GDM1 (cell line): ENCODE data around the gene PCK1.

Experiments used
- DNase-seq: peaks from one replicate; lab custom pipeline; 2025; lab: John Stamatoyannopoulos, UW

PCK1 gene

GRCh38 chr20:57577679-57578475 is 17.0 kb downstream of the PCK1 start:
- no peak for DNase-seq

DNA sequence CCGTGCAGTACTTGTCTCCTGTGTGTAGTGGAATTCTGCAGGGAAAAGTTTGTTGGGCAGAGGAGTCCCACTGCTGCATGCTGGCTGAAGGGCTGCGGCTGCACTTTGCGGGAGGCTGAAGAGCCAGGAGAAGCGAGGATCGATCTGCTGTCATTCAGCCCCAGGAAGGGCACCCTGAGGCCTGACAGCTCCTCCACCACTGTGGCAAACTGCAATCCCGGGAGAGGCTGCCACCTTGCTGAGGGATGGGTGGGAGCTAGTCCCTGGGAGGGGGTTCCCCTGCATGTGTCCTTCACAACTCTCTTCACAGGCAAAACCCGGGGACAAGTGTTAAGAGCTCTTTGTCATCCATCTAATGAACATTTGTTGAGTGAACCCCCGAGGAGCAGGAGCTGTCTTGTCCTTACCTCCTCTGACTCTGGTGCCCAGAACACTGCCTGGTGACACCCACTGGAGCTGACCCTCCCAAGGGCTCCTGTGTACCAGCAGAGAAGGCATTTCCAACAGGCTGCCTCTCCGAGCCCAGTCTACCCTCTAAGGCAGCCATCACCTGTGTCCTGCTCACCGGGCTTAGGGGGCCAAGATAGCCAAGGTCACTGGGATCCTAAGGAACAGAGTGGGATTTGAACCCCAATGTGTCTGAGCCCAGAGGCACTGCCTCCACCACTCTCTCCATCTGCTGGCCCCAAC is 17.7 kb downstream of the PCK1 start:
- no peak for DNase-seq

DNA sequence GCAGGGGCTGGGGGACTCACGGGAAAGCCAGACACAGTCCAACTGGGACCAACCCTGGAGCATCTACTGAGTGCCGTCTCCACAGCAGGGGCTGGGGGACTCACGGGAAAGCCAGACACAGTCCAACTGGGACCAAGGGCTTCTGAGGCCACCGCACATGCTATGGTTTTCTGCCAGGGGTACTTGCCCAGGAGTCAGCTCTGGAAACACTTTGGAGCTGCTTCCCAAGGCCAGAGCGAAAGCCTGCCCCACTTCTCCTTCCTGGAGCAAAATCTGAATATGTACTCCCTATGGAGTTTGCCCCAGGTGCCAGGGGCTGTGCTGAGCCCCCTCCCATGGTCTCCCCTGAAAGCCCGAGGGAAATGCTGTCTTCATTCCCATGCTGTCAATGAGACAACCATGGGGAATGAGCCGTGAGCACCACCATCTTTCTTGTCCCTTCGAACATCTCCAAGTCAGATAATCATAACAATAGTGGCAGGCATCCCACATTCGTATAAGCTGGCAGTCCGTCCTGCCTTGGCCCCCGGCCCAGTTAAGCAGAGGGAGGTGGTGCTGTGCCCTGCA is 18.5 kb downstream of the PCK1 start:
- no peak for DNase-seq

GRCh38 chr20:57579898-57580447 is 19.1 kb downstream of the PCK1 start:
- DNase-seq: no peak

DNA sequence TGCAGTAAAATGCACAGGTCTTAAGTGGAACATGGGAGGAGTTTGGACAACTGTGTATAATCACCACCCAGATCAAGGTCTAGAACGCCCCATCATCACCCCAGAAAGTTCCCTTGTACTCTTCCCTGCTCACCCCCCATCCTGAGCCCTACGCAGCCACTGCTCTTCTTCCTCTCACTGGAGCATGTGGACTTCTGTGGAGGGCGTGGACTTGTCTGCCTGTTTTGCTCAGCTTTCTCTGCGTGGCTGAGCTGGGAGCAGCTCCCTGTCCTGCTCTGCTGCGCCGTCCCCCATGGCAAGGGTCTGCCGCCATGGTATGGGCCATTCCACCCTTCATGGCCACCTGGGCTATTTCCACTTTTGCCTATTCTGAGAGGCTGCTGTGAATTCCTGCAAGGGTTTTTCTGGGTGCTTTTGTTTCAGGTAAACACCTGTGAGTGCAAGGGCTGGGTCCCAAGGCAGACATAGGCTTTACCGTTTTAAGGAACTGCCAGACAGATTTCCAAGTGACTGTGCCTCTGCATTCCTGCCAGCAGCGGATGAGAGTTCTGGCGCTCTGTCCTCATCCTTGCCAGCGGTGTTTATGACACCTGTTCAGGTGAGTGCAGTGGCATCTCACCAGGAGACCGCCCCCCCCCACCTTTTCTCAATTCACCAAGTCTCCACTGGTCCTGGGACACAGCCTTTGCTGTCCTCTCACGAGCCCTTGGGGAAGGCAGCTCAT is 19.7 kb downstream of the PCK1 start:
- no peak for DNase-seq

DNA sequence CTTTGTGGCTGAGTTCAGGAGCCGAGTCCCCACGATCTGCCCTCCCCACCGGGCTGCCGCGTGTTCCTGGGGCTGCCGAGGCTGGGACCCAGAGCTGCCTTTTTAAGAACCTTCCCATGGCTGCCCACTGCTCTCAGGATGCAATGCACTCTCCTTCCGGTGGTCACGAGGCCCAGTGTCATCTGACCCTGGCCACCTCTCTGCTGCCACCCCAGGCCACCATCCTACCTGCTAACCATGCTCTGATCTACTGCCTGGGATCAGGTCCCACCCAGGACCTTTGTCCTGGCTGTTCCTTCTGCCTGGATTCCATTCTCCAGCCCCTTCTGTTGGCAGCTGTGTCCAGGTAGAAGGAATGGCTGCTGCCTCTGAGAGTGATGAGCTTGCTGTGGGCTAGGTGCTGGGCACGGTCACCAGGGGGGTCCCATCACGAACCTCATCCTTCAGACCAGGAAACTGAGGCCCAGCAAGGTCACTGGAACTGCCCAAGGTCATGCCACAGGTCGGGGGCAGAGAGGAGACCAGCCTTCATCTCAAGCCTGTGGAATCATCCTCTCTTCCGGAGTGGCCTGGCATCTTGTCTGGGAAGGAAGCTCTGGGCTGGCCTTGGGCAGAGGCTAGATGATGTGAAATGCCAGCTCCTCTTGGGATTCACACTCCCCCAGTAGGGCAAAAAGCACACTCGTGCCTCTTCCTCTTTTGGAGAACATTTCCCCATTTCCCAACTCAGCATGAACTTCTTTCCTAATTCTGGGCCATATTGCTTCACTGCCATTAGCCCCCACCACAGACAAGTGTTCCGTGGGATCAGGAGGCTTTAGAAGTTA is 20.5 kb downstream of the PCK1 start:
- no peak for DNase-seq

GRCh38 chr20:57582029-57582378 is 21.1 kb downstream of the PCK1 start:
- DNase-seq: no peak

GRCh38 chr20:57582432-57583288 is 21.8 kb downstream of the PCK1 start:
- DNase-seq: no peak

DNA sequence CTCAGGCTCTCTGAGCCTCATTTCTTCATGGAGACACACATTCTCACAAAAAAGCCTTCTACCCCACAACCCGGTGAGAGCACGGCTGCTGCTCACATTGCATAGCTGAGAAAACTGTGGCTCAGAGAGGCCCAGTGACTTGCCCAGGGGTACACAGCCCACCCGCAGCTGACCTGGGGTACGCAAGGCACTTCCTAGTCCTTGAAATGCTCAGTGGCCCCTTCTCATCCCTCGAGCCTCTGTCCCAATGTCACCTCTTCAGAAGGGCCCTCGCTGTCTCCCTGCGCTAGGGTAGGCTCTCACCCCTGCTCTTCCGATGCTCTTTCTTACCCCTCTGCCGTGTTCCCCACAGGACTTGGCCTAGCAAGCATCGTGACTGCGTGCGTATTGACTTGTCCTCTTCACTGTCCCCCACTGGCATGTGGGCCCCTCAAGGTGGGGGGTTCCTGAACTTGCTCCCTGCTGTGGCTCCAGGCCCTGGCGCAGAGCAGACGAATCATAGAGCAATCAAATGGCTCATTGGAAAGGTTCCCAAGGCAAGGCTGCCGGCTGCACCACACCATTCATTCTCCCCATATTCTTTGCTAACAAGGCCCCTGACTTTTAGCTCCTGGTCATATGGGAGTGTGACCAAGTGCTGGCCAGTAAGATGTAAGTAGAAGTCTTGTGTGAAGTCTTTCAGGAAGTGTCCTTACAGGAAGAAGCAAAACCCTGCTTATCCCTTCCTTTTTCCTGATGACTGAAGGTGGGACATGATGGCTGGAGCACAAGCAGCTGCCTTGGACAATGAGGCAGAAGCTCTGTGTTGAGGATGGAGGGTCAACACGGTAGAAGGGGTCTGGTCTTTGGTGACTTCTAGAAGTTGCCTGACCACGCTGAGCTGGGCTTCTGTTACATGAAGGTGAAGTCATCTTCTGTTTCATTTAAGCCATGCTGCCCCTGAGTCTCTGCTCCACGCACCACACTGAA is 22.7 kb downstream of the PCK1 start:
- no peak for DNase-seq

- no peak for DNase-seq
Measured at GRCh38 chr20:57584768-57585461, 24.0 kb downstream of the PCK1 start.

- DNase-seq: no peak
Measured at GRCh38 chr20:57585466-57586213, 24.7 kb downstream of the PCK1 start.

DNA sequence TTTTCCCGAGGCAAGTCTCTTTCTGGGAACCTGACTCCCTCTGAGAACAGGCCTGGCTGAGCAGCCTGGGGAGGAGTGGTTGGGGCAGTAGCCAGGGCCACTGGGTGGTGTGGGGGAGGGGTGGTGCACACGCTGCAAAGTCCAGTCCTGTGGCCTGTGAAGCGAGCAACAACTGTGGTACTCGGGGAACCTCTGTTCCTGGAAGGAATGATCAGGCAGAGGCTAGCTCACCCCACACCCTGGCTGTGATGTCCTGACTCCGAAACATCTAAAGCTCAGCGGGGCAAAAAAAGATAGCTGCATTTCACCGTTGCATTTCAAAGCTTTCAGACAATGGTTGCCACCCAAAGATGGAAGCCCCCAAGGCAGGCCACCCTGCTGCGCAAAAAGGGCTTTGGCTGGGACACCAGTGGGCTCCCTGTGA is 25.5 kb downstream of the PCK1 start:
- no peak for DNase-seq

DNA sequence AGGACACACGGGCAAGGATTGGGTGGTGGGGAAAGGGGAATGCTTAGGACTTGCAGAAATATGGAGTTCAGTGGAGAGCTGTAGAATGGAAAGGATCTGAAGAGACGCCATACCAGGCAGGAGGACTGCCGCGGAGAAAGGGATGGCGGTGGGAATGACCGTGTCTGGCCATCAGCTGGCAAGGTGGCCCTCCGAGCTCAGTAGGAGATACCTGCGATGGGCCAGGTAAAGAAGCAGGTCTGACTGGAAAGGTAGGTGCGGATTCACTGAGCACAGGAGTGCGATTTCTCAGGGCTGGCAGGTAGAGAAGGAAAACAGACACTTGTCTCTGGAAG is 26.0 kb downstream of the PCK1 start:
- DNase-seq: no peak

DNA sequence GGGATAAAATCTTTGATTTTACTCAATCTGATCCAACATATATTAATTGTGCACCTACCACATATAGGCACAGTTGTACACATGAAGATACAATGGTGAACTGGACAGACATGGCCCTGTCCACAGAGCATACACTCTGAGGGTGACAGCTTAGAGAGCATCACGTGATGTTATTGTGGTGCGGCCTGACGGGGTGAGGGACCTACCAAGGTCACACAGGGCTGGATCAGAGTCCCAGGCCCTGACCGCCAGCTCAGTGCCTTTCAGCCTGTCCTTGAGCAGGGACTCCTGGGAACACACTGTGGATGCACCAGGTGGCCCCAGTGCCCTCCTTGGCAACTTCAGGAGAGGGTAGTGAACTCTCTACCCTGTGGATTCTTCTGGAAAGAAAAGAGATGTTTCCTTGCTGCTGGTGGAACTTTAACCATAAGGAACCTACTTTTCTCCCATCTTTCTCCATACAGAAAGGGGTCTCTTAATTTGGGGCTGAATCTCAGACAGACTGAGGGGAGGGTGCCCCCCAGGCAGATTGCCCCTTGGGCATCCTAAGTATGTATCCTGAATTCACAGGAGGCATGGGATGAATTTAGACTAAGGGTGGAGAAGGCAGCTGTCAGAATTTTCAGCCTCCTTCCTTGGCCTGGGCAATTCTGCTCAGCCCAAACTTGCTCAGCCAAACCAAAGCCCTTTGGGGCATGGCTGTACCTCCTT is 26.5 kb downstream of the PCK1 start:
- no peak for DNase-seq

DNA sequence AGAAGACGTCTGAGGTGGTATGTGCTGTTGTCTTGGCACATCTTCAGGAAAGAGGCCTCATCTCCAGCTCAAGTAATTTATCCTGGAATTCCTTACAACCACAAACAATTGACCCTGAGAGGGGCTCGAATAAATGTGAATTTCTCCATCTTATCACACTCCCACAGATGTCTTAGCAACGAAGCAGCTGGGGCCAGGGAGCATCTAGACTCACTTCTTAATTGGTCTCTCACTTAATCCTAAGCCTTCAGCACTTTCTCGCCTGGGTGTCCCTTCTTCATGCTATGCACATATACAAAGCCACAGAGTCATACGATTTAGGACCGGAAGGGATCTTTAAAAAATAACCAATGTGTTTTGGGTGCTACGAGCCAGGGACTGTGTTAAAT is 27.1 kb downstream of the PCK1 start:
- DNase-seq: no peak

DNA sequence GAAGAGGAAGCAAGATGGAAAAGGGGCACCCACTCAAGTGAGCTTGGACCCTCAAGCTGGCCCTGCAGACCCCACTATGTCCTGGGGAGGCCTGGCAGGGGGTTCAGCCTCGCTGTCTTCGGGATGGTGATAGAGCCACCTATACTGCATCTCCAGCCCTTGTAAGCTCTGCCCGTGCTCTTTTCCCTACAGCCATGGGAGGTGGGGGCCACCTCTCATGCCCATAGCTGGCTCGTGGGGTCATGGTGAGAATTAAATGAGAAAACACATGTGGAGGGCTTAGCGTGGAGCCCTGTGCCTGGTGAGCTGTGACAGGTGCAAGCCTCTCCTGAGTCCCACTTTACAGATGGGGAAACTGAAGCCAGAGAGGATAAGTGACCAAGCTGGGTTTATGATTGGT is 27.7 kb downstream of the PCK1 start:
- no peak for DNase-seq

DNA sequence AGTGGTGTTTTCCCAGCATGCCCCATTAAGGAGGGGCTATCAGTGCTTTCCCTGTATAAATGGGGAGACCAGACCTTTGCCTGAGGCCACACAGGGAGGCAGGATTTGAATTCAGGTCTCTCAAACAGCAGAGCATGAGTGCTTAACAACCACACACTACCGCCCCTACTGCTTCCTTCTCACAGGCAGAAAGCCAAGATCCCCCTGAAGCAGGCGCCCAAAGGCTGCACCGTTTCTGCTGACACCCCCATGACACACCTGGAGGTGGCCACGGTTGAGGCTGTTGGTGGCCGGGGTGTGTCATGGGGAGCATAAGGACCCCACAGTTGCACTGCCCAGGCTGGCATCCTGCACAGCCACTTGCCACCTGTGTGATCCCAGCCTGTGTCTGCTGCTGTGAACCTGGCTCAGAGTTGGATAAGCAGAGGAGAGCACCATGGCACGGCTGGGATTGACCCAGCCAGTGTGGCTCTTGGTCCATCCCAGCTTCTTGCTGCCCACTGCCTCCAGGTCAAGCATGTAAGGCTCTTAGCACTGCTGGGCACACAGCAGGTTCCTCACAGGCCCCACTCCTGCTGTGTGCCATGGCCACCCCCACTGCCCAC is 28.3 kb downstream of the PCK1 start:
- no peak for DNase-seq
